Epithelial cell of esophagus (primary cell): ENCODE results near the gene PAPSS2.

Experiments
- DNase-seq: peaks from one replicate; pipeline ENCODE4 v3.0.0; 2010; ENCODE audit warnings: low read depth
- H3K4me3 ChIP-seq: 2 replicates; pipeline ENCODE4 v1.5.1; 2011; ENCODE audit warnings: mild to moderate bottlenecking, low read length, control low read depth
- CTCF ChIP-seq: IDR thresholded peaks from 2 replicates; pipeline ENCODE4 v1.5.1; 2011; ENCODE audit warnings: low read depth, mild to moderate bottlenecking, low read length, control low read depth, inconsistent platforms; ENCODE audit not compliant: insufficient read depth; ENCODE audit errors: missing control alignments

Gene PAPSS2

GRCh38 chr10:87669752-87670151 is 10.1 kb downstream of the PAPSS2 start:
- TF ChIP-seq CTCF, result no peak
- H3K4me3 ChIP-seq, result no peak overlapping the region
- no peak for DNase-seq

- no peak overlapping the region for H3K4me3 ChIP-seq
- DNase-seq, result no peak
- TF ChIP-seq CTCF, result no peak
Measured at GRCh38 chr10:87670586-87670985, 10.9 kb downstream of the PAPSS2 start.

DNA sequence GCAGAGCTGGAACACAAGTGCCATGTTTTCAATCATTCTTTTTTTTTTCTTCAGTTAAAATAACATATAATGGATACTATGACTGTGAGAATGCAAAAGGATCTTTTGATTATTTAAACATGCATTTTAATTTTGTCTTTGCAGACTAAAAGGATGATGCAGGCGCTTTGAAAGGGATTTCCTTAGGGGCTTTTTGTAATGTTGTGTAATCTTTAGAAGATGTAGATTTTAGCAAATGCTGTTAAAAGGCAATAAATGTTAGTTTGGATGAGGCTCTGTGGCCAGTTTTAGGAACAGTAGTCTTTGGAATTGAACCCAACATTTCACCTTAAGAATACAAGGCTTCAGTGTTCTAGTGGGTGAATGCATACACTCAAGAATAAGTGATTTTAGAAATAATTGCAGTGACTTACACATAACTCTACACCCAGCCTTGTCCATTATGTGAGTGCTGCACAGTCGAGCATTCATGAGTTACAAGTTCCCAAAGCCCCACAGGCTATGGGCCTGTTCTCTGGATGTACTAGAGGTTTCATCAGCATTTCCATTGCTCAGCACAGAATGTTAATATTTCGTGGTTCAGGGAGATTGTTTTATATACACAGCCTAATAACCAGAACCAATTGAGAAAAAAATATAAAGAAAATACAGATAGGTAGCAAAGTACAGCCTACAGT is 11.6 kb downstream of the PAPSS2 start:
- no peak overlapping the region for H3K4me3 ChIP-seq
- no peak for TF ChIP-seq CTCF
- no peak for DNase-seq

DNA sequence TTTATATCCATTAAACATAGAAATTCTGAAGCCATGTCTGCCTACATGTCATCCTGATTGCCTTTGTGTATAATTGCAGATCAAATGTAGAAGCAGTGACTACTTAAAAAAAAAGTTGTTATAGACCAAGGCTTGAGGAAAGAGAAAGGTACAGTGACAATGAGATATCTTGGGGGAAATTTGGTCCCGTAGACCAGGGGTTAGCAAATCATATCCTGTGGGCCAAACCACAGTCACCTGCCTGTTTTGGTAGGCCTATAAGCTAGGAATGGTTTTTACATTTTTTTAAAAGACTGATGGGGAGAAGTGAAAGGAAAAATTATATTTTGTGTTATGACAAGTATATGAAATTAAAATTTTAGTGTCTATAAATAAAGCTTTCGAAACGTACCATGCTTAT is 12.9 kb downstream of the PAPSS2 start:
- no peak for DNase-seq
- TF ChIP-seq CTCF, result no peak

DNA sequence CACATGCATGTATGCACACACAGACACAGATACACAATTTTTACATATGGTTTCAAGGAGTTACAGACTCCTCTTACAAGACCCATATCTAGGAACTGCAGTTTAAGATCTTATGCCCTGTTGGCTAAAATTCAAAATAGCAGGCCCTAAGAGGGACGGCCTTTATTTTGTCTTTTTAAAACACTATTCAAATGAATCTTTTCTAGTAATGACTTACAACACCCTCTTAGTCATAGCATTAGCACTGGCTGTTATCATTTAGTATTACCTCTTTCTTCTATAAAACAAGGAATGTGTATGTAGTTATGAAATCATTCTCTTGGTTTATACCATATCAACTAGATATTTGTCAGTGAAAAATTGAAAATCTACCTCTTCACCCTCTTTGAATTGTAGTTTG is 15.3 kb downstream of the PAPSS2 start:
- no peak for TF ChIP-seq CTCF
- peak; percentile 53 for DNase-seq
- no peak overlapping the region for H3K4me3 ChIP-seq

More for the DNA sequence above, 12.9 kb downstream of the PAPSS2 start:
- no peak overlapping the region for H3K4me3 ChIP-seq

GRCh38 chr10:87675396-87676376 is 16.0 kb downstream of the PAPSS2 start:
- no peak for TF ChIP-seq CTCF
- H3K4me3 ChIP-seq, result no peak overlapping the region
- peak; percentile 91 for DNase-seq
